Ovary (tissue), 9 donors: ENCODE measurements around the gene CLDN25. TPM values are rescaled to one million over a fixed set of nuclear protein-coding genes. Genes with fewer than 3 reads are reported as not detected.
"Not testable (repeated sequence)": the region's sequence is repeated elsewhere in the genome, so short reads cannot be mapped to it uniquely, and the experiment has no call there.

Experiments
- DNase-seq, 5 donors: peaks; one replicate each; pipeline ENCODE4 v3.0.0-alpha.2; 2019 to 2020
- H3K27ac ChIP-seq, 2 donors: fragments of 200-600 bp; one replicate each; pipeline versions ENCODE4 v1.5.1 to v1.8.0; 2019 to 2022
- H3K27me3 ChIP-seq: fragments of 200-600 bp; one replicate; pipeline ENCODE4 v1.8.0; 2022
- H3K36me3 ChIP-seq: fragments of 200-600 bp; sonication (generic); one replicate; pipeline ENCODE4 v1.5.1; 2019
- H3K4me1 ChIP-seq: one replicate; pipeline ENCODE4 v1.8.1; 2013; ENCODE audit warnings: mild to moderate bottlenecking, moderate library complexity; ENCODE audit not compliant: insufficient read depth
- H3K4me3 ChIP-seq: fragments of 200-600 bp; sonication (generic); one replicate; pipeline ENCODE4 v1.5.1; 2017
- H3K9me3 ChIP-seq, 2 donors: fragments of 200-600 bp in 1 of 2; sonication (generic) in 1 of 2; one replicate each; pipeline versions ENCODE4 v1.5.1 to v1.8.1; 2013 to 2019; ENCODE audit warnings: mild to moderate bottlenecking in 1 of 2, moderate library complexity in 1 of 2
- CTCF ChIP-seq, 3 donors: fragments of 450-650 bp in 2 of 3; fragments of 200-600 bp in 1 of 3; IDR thresholded peaks; one replicate each; pipeline versions ENCODE4 v1.5.1 to v1.8.0; 2016 to 2022; ENCODE audit warnings: antibody characterized with exemption in 3 of 3, mild to moderate bottlenecking in 1 of 3
- EP300 ChIP-seq: sonication (generic); formaldehyde crosslinking; IDR thresholded peaks from one replicate; pipeline ENCODE4 v1.6.1; 2017; ENCODE audit warnings: antibody characterized with exemption
- POLR2A ChIP-seq: fragments of 450-650 bp; IDR thresholded peaks from one replicate; pipeline ENCODE4 v1.6.1; 2017; ENCODE audit warnings: antibody characterized with exemption, mild to moderate bottlenecking, moderate library complexity
- WGBS, 3 donors: extraction: QIAGEN DNeasy Blood & Tissue Kit in 1 of 3; methylation state at CpG; one replicate each; pipeline versions ENCODE4 v1.1.5 to v1.1.7; 2013 to 2017; 5-methylcytosine and 5-hydroxymethylcytosine counted together
- intact Hi-C, 4 donors: fragments of 100-400 bp; cut with DNase I; formaldehyde crosslinking; loops; one replicate each; pipeline versions ENCODE4 v1.11.0 to v1.15.1; 2022 to 2023
- polyA plus RNA-seq, 2 donors: library from polyadenylated mRNA; stranded (reverse); fragments of 200-250 nt in 1 of 2; fragments of 350-450 nt in 1 of 2; fragmentation: Illumina TruSeq in 1 of 2; extraction: RNeasy Lipid Tissue Mini Kit (QIAGEN cat#74804) in 1 of 2; gene quantifications; one replicate each; pipeline ENCODE4 v1.2.3, GENCODE V29; 2013 to 2014
- total RNA-seq, 7 donors: library from RNA; depleted of rRNA in 2 of 7; stranded (reverse); fragments of >200 nt in 2 of 7; fragmentation: NEBNext Ultra II Directional in 3 of 7; extraction: Animal tissue kit (Norgen Biotek cat#: 25700) in 3 of 7; gene quantifications; one replicate each; pipeline versions ENCODE4 v1.1.0 to v1.2.4, GENCODE V29; 2016 to 2023
- donor health status: DM: no; HTN: no; CAD: no; lungs with moderate emphysema.
- donor health status: DM: no; HTN: no; CAD: no.
- donor health status: Bipolar disorder and iron deficiency.
- donor health status: DM: yes; HTN: yes; CAD: no.
- donor health status: DM: no; HTN: no; CAD: no.
- donor health status: DM: yes; HTN: yes; CAD: no.

The CLDN25 gene
- total and polyA plus RNA-seq, 9 donors = not detected

GRCh38 chr11:113781682-113782081 lies 2.1 kb downstream of the CLDN25 start:
- no peak for TF ChIP-seq CTCF (IDR thresholded peaks at IDR 0.05)
- no peak for TF ChIP-seq POLR2A
- no peak for TF ChIP-seq EP300
- Histone ChIP-seq H3K4me1 (no peaks in the 10 kb centered on the region), H3K27me3 (no peaks in the 10 kb centered on the region), H3K4me3 (no peak overlapping the region), H3K9me3 (no peaks in the 10 kb centered on the region), H3K36me3 (no peaks in the 10 kb centered on the region), H3K27ac (no peak overlapping the region)
- WGBS, 3 donors = 65 to 73% (median 66%) methylated on average over 5 of the region's 5 CpGs
- no peak for DNase-seq
- intact Hi-C loops = no loop called here

- H3K9me3 ChIP-seq = no peaks in the 10 kb centered on the region
- no peak for TF ChIP-seq EP300
- no peak for TF ChIP-seq CTCF (IDR thresholded peaks at IDR 0.05)
- no peak for TF ChIP-seq POLR2A
- 86 to 97% (median 93%) methylated on average over 1 of the region's 1 CpG for WGBS, 3 donors
- no peak for DNase-seq
- no peak overlapping the region for H3K27ac ChIP-seq
- H3K27me3 ChIP-seq = no peaks in the 10 kb centered on the region
- H3K36me3 ChIP-seq = no peaks in the 10 kb centered on the region
- no peak overlapping the region for H3K4me3 ChIP-seq
- intact Hi-C loops = no loop called here
- H3K4me1 ChIP-seq = no peaks in the 10 kb centered on the region
These were observed 2.5 kb downstream of the CLDN25 start for GRCh38 chr11:113782134-113782533.

- H3K36me3 ChIP-seq, H3K27ac ChIP-seq, H3K4me1 ChIP-seq, DNase-seq, H3K27me3 ChIP-seq, H3K9me3 ChIP-seq, H3K4me3 ChIP-seq, intact Hi-C loops: not testable (repeated sequence)
- 86 to 89% (median 88%) methylated on average over 22 of the region's 22 CpGs for WGBS, 3 donors
These were observed 9.4 kb downstream of the CLDN25 start for GRCh38 chr11:113789016-113789415.

GRCh38 chr11:113789675-113790320 lies 10.2 kb downstream of the CLDN25 start:
- no peak for DNase-seq
- Histone ChIP-seq H3K4me1 (no peaks in the 10 kb centered on the region), H3K27me3 (no peaks in the 10 kb centered on the region), H3K4me3 (no peak overlapping the region), H3K27ac (no peak overlapping the region), H3K9me3 (no peaks in the 10 kb centered on the region), H3K36me3 (no peaks in the 10 kb centered on the region)
- TF ChIP-seq CTCF (IDR thresholded peaks at IDR 0.05) (no peak), EP300 (no peak), POLR2A (no peak)
- WGBS, 3 donors = 89 to 96% (median 89%) methylated on average over 35 of the region's 35 CpGs
- intact Hi-C loops = loop anchor here in 2 of 4 donors (10.0 kb wide), 1 partner anchor 485 kb away; no protein-coding TSS in a partner anchor

GRCh38 chr11:113796663-113797259 lies 17.2 kb downstream of the CLDN25 start:
- DNase-seq = no peak
- TF ChIP-seq EP300 = no peak
- peak in 2 of 3 donors; percentile 28 to 33 for TF ChIP-seq CTCF (IDR thresholded peaks at IDR 0.05)
- Histone ChIP-seq H3K4me3 (no peak overlapping the region), H3K9me3 (no peaks in the 10 kb centered on the region), H3K4me1 (no peaks in the 10 kb centered on the region), H3K27me3 (no peaks in the 10 kb centered on the region), H3K27ac (no peak overlapping the region), H3K36me3 (no peaks in the 10 kb centered on the region)
- 44 to 58% (median 54%) methylated on average over 3 of the region's 3 CpGs for WGBS, 3 donors
- intact Hi-C loops = loop anchor here in 2 of 4 donors (10.0 kb wide), 1 partner anchor 492 kb away; no protein-coding TSS in a partner anchor
